Mesenchymal stem cell (in vitro differentiated cells and primary cell): ENCODE data around the gene SPSB3. TPM values are rescaled to one million over a fixed set of nuclear protein-coding genes. Genes with fewer than 3 reads are reported as not detected.

Source experiments
- DNase-seq: peaks from one replicate; pipeline ENCODE4 v3.0.0-alpha.2; 2013
- H2AFZ ChIP-seq: one replicate; pipeline ENCODE4 v1.6.1; 2013; ENCODE audit warnings: low read depth, mild to moderate bottlenecking, control low read depth, inconsistent platforms, low read length, moderate library complexity
- H2AK5ac ChIP-seq: 2 replicates; pipeline ENCODE4 v1.6.1; 2013; ENCODE audit warnings: low read length, moderate library complexity, mild to moderate bottlenecking, inconsistent platforms; ENCODE audit not compliant: severe bottlenecking
- H2BK120ac ChIP-seq: one replicate; pipeline ENCODE4 v1.6.1; 2013; ENCODE audit warnings: low read depth, mild to moderate bottlenecking, inconsistent platforms, low read length, moderate library complexity
- H2BK12ac ChIP-seq, 2 experiments: one replicate each; pipeline ENCODE4 v1.6.1; 2013; ENCODE audit warnings: inconsistent platforms in 2 of 2, low read length in 2 of 2, mild to moderate bottlenecking in 2 of 2, moderate library complexity in 2 of 2, control low read depth in 1 of 2
- H2BK15ac ChIP-seq: one replicate; pipeline ENCODE4 v1.6.1; 2013; ENCODE audit warnings: mild to moderate bottlenecking, low read depth, inconsistent platforms; ENCODE audit not compliant: poor library complexity, severe bottlenecking
- H2BK5ac ChIP-seq: 2 replicates; pipeline ENCODE4 v1.6.1; 2013; ENCODE audit warnings: low read depth, mild to moderate bottlenecking, low read length, control low read depth, inconsistent platforms; ENCODE audit not compliant: poor library complexity, severe bottlenecking
- H3K14ac ChIP-seq, 2 experiments: one replicate each; pipeline ENCODE4 v1.6.1; 2013; ENCODE audit warnings: inconsistent platforms in 2 of 2, low read length in 2 of 2, control low read depth in 1 of 2, mild to moderate bottlenecking in 1 of 2, moderate library complexity in 1 of 2
- H3K18ac ChIP-seq, 2 experiments: one replicate each; pipeline ENCODE4 v1.6.1; 2013; ENCODE audit warnings: inconsistent platforms in 2 of 2, low read length in 2 of 2, control low read depth in 1 of 2, low read depth in 1 of 2, mild to moderate bottlenecking in 1 of 2
- H3K23ac ChIP-seq, 2 experiments: one replicate each; pipeline ENCODE4 v1.6.1; 2013; ENCODE audit warnings: inconsistent platforms in 2 of 2, low read length in 2 of 2, mild to moderate bottlenecking in 2 of 2, moderate library complexity in 2 of 2, control low read depth in 1 of 2
- H3K27ac ChIP-seq: 2 replicates; pipeline ENCODE4 v1.5.1; 2013; ENCODE audit warnings: mild to moderate bottlenecking, moderate library complexity, low read length, control low read depth, inconsistent platforms; ENCODE audit not compliant: poor library complexity, severe bottlenecking
- H3K27me3 ChIP-seq, 2 experiments: 2 replicates each; pipeline versions ENCODE4 v1.6.1 to v1.7.0; 2013; ENCODE audit warnings: low read length in 2 of 2, mild to moderate bottlenecking in 2 of 2, moderate library complexity in 2 of 2, control low read depth in 1 of 2, inconsistent platforms in 1 of 2; ENCODE audit not compliant: control insufficient read depth in 1 of 2, insufficient read depth in 1 of 2
- H3K36me3 ChIP-seq, 2 experiments: 2 replicates each; pipeline versions ENCODE4 v1.6.1 to v1.7.0; 2013; ENCODE audit warnings: low read length in 2 of 2, control low read depth in 1 of 2, inconsistent platforms in 1 of 2, low read depth in 1 of 2, mild to moderate bottlenecking in 1 of 2; ENCODE audit not compliant: insufficient read depth in 2 of 2, control insufficient read depth in 1 of 2
- H3K4ac ChIP-seq, 2 experiments: one replicate each; pipeline ENCODE4 v1.6.1; 2013; ENCODE audit warnings: inconsistent platforms in 2 of 2, low read length in 2 of 2, mild to moderate bottlenecking in 2 of 2, moderate library complexity in 2 of 2, control low read depth in 1 of 2, low read depth in 1 of 2
- H3K4me1 ChIP-seq: 2 replicates; pipeline ENCODE4 v1.6.1; 2013; ENCODE audit warnings: low read depth, low read length, control low read depth; ENCODE audit not compliant: control insufficient read depth, insufficient read depth
- H3K4me2 ChIP-seq: 2 replicates; pipeline ENCODE4 v1.6.1; 2013; ENCODE audit warnings: low read length, mild to moderate bottlenecking, inconsistent platforms; ENCODE audit not compliant: poor library complexity, severe bottlenecking
- H3K4me3 ChIP-seq, 2 experiments: 2 replicates each; pipeline versions ENCODE4 v1.5.1 to v1.7.0; 2013; ENCODE audit warnings: low read length in 2 of 2, mild to moderate bottlenecking in 2 of 2, control low read depth in 1 of 2, low read depth in 1 of 2; ENCODE audit not compliant: insufficient read depth in 1 of 2
- H3K79me1 ChIP-seq: replicated peaks from 2 replicates; pipeline ENCODE4 v1.6.1; 2013; ENCODE audit warnings: mild to moderate bottlenecking, control low read depth, low read length, inconsistent platforms; ENCODE audit not compliant: poor library complexity, severe bottlenecking
- H3K9ac ChIP-seq: 2 replicates; pipeline ENCODE4 v1.7.0; 2013; ENCODE audit warnings: mild to moderate bottlenecking, low read length, moderate library complexity
- H3K9me3 ChIP-seq: 2 replicates; pipeline ENCODE4 v1.7.0; 2013; ENCODE audit warnings: mild to moderate bottlenecking, low read length; ENCODE audit not compliant: control insufficient read depth
- H4K8ac ChIP-seq: one replicate; pipeline ENCODE4 v1.6.1; 2013; ENCODE audit warnings: inconsistent platforms, mild to moderate bottlenecking, low read length, moderate library complexity
- H4K91ac ChIP-seq: one replicate; pipeline ENCODE4 v1.6.1; 2013; ENCODE audit warnings: mild to moderate bottlenecking, low read length, inconsistent platforms
- WGBS: methylation state at CpG from one replicate; pipeline ENCODE4 v1.1.7; 2013; ENCODE audit warnings: mixed read lengths; 5-methylcytosine and 5-hydroxymethylcytosine counted together
- polyA plus RNA-seq, 2 experiments: library from polyadenylated mRNA; stranded (reverse); fragments of 200-250 nt; gene quantifications; one replicate each; pipeline ENCODE4 v1.2.3, GENCODE V29; 2013

Gene SPSB3
- polyA plus RNA-seq (2013, experiment 1 of 2) = 15.8 TPM
- 14.9 TPM for polyA plus RNA-seq (2013, experiment 2 of 2)

DNA sequence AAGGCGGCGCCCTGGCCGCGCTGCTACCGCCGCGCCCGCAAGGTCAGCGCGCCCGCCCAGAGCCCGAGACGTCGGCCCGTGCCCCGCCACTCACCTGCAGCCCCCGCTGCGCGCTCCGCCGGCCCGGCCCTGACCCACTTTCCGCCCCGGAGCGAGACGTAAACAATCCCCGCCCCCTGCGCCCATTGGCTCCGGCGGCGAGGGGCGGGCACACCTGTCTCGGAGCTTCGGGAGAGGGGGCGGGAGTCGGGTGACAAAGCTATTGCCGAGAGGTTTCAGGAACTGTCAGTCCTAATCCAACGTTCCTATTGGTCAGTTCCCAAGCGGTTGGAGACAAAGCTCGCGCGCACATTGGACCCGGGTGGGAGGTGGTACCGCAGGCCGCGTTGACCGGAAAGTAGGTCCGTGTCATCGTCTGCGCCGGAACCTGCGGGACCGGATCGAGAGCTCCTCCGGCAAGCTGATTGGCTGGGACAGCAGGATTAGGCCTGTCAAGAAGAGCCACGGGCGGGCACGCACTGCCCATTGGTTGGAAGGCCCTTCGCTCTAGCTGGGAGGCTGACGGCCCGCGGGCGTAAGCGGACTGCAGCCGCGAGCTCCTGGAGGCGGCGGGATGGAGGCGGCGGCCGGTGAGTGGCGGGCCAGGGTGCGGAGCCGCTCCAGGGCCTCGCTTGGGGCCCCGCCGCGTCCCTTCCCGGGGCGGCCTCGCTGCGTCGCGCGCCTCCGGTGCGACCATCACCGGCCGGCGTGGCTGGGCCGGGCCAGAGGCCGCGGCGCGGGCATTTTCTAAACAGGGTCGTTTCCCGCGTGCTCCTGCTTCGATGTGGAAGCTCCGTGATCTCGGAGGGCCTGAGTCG is at the start of gene SPSB3, which contains the start of gene NUBP2:
TSS of gene SPSB3 (minus strand) at position 164 of the 857 bp plus-strand sequence. CDS start 1,088 bp downstream, outside the sequence.
TSS of gene NUBP2 (plus strand) at position 553 of the 857 bp plus-strand sequence. CDS start at position 614, 61 bp downstream.
- Histone ChIP-seq H3K9me3 (no peaks in the 10 kb centered on the region), H3K4me2 (peak within 1 kb of the TSS; percentile 93), H2BK15ac (no peak within 1 kb of the TSS), H3K14ac (peak within 1 kb of the TSS in 1 of 2 experiments; percentile 31), H4K91ac (peak within 1 kb of the TSS; percentile 14), H4K8ac (peak within 1 kb of the TSS; percentile 48), H3K4me1 (peaks cover 36% of the 10 kb centered on the region), H3K27ac (no peak within 1 kb of the TSS), H3K4ac (peak within 1 kb of the TSS; percentile 48 to 59), H2AK5ac (no peak within 1 kb of the TSS), H2BK12ac (no peak within 1 kb of the TSS), H3K36me3 (peaks cover 36 to 63% of the 10 kb centered on the region in 2 experiments), H3K9ac (peak within 1 kb of the TSS; percentile 90), H2BK5ac (no peak within 1 kb of the TSS), H3K23ac (no peak within 1 kb of the TSS), H3K27me3 (no peaks in the 10 kb centered on the region), H2AFZ (peak within 1 kb of the TSS; percentile 62), H3K79me1 (peaks cover 43% of the 10 kb centered on the region), H3K18ac (peak within 1 kb of the TSS; percentile 33 to 46), H3K4me3 (peak within 1 kb of the TSS; percentile 87 to 94), H2BK120ac (no peak within 1 kb of the TSS)
- peak; percentile 100 for DNase-seq
- WGBS = under 1% methylated on average over 97 of the region's 102 CpGs

- H4K8ac ChIP-seq = no peak overlapping the region
- H3K79me1 ChIP-seq = peaks cover 13% of the 10 kb centered on the region
- H2BK15ac ChIP-seq = no peak overlapping the region
- H3K4me2 ChIP-seq = no peak overlapping the region
- no peak overlapping the region for H3K14ac ChIP-seq
- H2AK5ac ChIP-seq = no peak overlapping the region
- H3K27me3 ChIP-seq = no peaks in the 10 kb centered on the region
- no peak overlapping the region for H3K23ac ChIP-seq
- no peak overlapping the region for H3K27ac ChIP-seq
- no peak overlapping the region for H3K18ac ChIP-seq
- no peak overlapping the region for H4K91ac ChIP-seq
- no peak overlapping the region for H3K9ac ChIP-seq
- no peak overlapping the region for H3K4me3 ChIP-seq
- no peak for DNase-seq
- no peak overlapping the region for H3K4ac ChIP-seq
- 86% methylated on average over 18 of the region's 19 CpGs for WGBS
- no peak overlapping the region for H2AFZ ChIP-seq
- H2BK5ac ChIP-seq = no peak overlapping the region
- H2BK12ac ChIP-seq = no peak overlapping the region
- H2BK120ac ChIP-seq = no peak overlapping the region
- no peaks in the 10 kb centered on the region for H3K9me3 ChIP-seq
- H3K4me1 ChIP-seq = peaks cover 9% of the 10 kb centered on the region
- peaks cover 13 to 31% of the 10 kb centered on the region in 2 experiments for H3K36me3 ChIP-seq
These were observed 49.1 kb upstream of the SPSB3 start for GRCh38 chr16:1831186-1832075.

DNA sequence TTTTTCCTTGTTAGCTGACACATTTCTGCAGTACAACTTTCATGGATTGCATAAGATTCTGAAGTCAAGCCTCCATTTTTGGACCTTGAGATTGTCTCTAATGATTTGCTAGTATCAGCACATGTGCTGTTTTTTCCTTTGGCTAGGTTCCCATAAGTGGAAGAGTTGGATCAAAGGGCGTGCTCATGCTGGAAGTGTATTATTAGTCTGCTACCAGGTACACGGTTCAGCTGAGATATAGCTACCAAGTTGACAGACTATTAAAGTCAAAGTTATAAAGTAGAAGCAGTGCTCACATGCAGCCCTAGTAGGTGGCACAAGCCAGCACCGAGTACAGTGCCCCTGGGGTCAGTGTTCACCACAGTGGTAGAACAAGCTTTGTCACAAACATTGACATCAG is 47.8 kb upstream of the SPSB3 start:
- WGBS = 90% methylated on average over 3 of the region's 3 CpGs

More for the DNA sequence above, 47.8 kb upstream of the SPSB3 start:
- Histone ChIP-seq H3K23ac (no peak overlapping the region), H2BK5ac (no peak overlapping the region), H3K4me3 (no peak overlapping the region), H3K9me3 (no peaks in the 10 kb centered on the region), H3K27ac (no peak overlapping the region), H2AK5ac (no peak overlapping the region), H4K91ac (no peak overlapping the region), H3K9ac (no peak overlapping the region), H3K18ac (no peak overlapping the region), H3K4ac (no peak overlapping the region), H2AFZ (no peak overlapping the region), H3K14ac (no peak overlapping the region), H2BK15ac (no peak overlapping the region), H3K79me1 (peaks cover 18% of the 10 kb centered on the region), H3K4me2 (no peak overlapping the region), H4K8ac (no peak overlapping the region), H3K36me3 (peaks cover 13 to 31% of the 10 kb centered on the region in 2 experiments), H2BK12ac (no peak overlapping the region), H3K4me1 (peaks cover 19% of the 10 kb centered on the region), H3K27me3 (no peaks in the 10 kb centered on the region), H2BK120ac (no peak overlapping the region)
- DNase-seq = no peak
